Lower leg skin (tissue), 4 donors: Measurements from ENCODE around the gene DGKA. TPM values are rescaled to one million over a fixed set of nuclear protein-coding genes. Genes with fewer than 3 reads are reported as not detected.
"Not testable (repeated sequence)": the region's sequence is repeated elsewhere in the genome, so short reads cannot be mapped to it uniquely, and the experiment has no call there.

ENCODE experiments used
- DNase-seq, 2 donors: peaks; one replicate each; pipeline ENCODE4 v3.0.0-alpha.2; 2019; ENCODE audit warnings: low spot score in 2 of 2
- H3K4me3 ChIP-seq: fragments of 200-600 bp; sonication (generic); 2 replicates; pipeline ENCODE4 v1.5.1; 2017; ENCODE audit warnings: mild to moderate bottlenecking, low read depth; ENCODE audit not compliant: poor library complexity, severe bottlenecking
- POLR2A ChIP-seq, 2 donors: fragments of 450-650 bp; IDR thresholded peaks; one replicate each; pipeline ENCODE4 v1.6.1; 2016 to 2017; ENCODE audit warnings: antibody characterized with exemption in 2 of 2, mild to moderate bottlenecking in 1 of 2, moderate library complexity in 1 of 2
- WGBS, 2 donors: methylation state at CpG; one replicate each; pipeline ENCODE4 v1.1.5; 2018; 5-methylcytosine and 5-hydroxymethylcytosine counted together
- intact Hi-C: fragments of 100-400 bp; cut with DNase I; formaldehyde crosslinking; loops from one replicate; pipeline ENCODE4 v1.15.0; 2023; ENCODE audit warnings: low total_unique reads
- total RNA-seq, 4 donors: library from RNA; depleted of rRNA; stranded (reverse); fragments of >200 nt; gene quantifications; one replicate each; pipeline ENCODE4 v1.1.0, GENCODE V29; 2016
- TF ChIP-seq, protein P1 (sequence below), 3 donors: fragments of 450-650 bp; IDR thresholded peaks; one replicate each; pipeline ENCODE4 v1.5.1; 2016; ENCODE audit warnings: antibody characterized with exemption in 3 of 3, mild to moderate bottlenecking in 3 of 3, moderate library complexity in 2 of 3

The DGKA gene
- total RNA-seq, 4 donors from 2014 or later = 139 to 354 (median 176) TPM

DNA sequence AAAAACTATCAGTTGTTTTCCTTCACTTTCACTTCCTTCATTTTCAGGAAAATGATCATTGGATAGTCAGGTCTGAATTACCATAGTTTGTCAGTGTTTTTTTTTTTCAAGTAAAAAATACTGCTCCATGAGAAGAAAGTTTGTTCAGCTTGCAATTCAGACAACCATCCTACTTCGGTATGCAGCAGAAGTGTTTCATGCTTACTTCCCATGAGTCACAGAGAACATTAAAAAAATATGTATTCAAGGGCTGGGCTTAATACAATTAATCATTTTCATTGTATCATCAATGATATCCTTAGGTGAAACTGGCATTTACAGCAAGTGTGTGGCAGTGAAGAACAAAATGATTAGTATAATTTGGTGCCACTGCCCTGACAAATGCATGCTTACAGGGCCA is 24.9 kb upstream of the DGKA start:
- 35 to 37% methylated on average over 1 of the region's 1 CpG for WGBS, 2 donors
- DNase-seq = no peak
- intact Hi-C loops = no loop called here
- TF ChIP-seq, protein P1, sequence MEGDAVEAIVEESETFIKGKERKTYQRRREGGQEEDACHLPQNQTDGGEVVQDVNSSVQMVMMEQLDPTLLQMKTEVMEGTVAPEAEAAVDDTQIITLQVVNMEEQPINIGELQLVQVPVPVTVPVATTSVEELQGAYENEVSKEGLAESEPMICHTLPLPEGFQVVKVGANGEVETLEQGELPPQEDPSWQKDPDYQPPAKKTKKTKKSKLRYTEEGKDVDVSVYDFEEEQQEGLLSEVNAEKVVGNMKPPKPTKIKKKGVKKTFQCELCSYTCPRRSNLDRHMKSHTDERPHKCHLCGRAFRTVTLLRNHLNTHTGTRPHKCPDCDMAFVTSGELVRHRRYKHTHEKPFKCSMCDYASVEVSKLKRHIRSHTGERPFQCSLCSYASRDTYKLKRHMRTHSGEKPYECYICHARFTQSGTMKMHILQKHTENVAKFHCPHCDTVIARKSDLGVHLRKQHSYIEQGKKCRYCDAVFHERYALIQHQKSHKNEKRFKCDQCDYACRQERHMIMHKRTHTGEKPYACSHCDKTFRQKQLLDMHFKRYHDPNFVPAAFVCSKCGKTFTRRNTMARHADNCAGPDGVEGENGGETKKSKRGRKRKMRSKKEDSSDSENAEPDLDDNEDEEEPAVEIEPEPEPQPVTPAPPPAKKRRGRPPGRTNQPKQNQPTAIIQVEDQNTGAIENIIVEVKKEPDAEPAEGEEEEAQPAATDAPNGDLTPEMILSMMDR (IDR thresholded peaks at IDR 0.05) = no peak
- no peak for TF ChIP-seq POLR2A (IDR thresholded peaks at IDR 0.05)
- H3K4me3 ChIP-seq = no peak overlapping the region

DNA sequence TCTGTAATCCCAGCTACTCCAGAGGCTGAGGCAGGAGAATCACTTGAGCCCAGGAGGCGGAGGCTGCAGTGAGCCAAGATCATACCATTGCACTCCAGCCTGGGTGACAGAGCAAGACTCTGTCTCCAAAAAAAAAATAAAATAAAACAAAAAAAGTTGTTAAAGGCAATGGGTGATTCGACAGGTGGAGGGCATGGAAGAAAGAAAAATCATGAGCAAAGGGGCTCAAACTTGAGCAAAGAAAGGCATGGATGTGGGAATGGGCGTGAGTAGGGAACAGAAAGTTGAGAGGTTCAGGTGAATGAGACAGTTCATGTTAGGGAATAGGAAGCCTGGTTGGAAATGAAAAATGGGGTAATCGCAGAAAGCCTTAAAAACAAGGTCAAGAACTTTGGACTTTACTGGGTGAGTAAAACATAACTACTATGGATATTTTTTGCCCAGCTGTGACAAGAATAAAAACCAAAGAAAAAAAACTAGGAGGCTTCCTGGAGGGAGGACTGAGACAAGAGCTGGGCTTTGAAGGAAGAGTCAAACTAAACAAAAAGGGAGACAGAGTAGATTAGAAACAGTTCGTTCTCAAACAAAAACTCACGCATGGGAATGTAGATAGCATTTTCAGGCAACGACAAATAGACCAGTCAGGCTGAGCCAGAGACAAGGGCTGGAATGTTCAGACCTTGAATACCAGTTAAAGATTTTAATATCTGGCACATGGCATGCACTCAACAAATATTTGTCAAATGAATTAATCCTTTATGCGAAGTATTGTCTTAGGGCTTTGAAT is 22.0 kb upstream of the DGKA start:
- intact Hi-C loops = no loop called here
- no peak for TF ChIP-seq POLR2A (IDR thresholded peaks at IDR 0.05)
- TF ChIP-seq, protein P1 (IDR thresholded peaks at IDR 0.05) = no peak
- no peak overlapping the region for H3K4me3 ChIP-seq
- 53 to 56% methylated on average over 8 of the region's 8 CpGs for WGBS, 2 donors
- no peak for DNase-seq

DNA sequence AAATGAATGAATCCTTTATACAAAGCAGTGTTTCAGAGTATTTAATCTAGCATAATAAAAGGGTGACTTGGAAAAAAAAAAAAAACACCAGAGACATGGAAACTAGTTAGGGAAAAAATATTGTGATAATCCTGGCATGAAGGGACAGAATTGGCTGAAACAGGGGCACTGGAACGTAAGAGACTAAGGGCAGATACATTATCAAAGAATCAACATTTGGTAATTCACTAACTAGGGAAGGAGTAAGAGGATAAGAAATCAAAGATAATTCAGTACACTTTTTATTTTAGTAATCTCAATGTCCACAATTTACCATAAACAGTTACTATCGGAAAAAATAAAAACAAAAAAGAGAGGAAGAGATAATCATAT is 21.5 kb upstream of the DGKA start:
- no peak overlapping the region for H3K4me3 ChIP-seq
- intact Hi-C loops = no loop called here
- TF ChIP-seq POLR2A (IDR thresholded peaks at IDR 0.05) = no peak
- 57 to 59% methylated on average over 2 of the region's 2 CpGs for WGBS, 2 donors
- no peak for DNase-seq

DNA sequence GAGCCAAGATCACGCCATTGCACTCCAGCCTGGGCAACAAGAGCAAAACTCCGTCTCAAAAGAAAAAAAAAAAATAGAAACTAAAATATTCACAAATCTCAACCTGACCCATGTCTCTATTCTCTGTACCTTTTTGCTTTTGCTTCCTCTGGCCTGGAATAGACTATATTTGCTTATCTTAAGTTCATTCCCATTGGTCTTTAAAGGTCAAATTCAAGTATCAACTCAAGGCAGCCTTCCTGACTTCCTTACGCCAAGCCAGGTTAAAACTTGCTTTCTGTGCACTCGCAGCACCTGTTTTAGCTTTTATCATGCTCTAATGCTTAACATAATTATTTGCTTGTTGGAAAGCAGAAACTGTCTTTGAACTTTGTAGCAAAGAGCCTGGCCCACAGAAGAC is 18.1 kb upstream of the DGKA start:
- no peak for DNase-seq
- intact Hi-C loops = no loop called here
- 87 to 89% methylated on average over 4 of the region's 4 CpGs for WGBS, 2 donors
- H3K4me3 ChIP-seq = no peak overlapping the region
- TF ChIP-seq POLR2A (IDR thresholded peaks at IDR 0.05) = no peak
- TF ChIP-seq, protein P1 (IDR thresholded peaks at IDR 0.05) = no peak

DNA sequence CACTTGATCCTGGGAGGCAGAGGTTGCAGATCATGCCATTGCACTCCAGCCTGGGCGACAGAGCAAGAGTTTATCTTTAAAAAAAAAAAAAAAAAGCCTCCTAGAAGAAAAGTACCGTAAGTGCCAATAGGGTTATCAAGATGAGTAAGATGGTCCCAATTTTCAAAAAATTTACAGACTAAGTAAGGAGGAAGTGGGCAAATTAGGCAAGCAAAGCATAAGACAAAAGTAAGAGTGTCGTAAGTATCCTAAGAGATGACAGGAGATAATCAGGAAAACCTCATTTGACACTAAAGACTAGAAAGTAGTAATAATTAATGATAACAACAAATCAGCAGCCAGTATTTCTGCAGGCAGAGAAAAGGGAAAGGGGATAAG is 15.5 kb upstream of the DGKA start:
- DNase-seq = no peak
- WGBS, 2 donors = 78 to 84% methylated on average over 3 of the region's 3 CpGs
- TF ChIP-seq, protein P1 (IDR thresholded peaks at IDR 0.05) = no peak
- no peak for TF ChIP-seq POLR2A (IDR thresholded peaks at IDR 0.05)
- H3K4me3 ChIP-seq = no peak overlapping the region
- intact Hi-C loops = no loop called here

DNA sequence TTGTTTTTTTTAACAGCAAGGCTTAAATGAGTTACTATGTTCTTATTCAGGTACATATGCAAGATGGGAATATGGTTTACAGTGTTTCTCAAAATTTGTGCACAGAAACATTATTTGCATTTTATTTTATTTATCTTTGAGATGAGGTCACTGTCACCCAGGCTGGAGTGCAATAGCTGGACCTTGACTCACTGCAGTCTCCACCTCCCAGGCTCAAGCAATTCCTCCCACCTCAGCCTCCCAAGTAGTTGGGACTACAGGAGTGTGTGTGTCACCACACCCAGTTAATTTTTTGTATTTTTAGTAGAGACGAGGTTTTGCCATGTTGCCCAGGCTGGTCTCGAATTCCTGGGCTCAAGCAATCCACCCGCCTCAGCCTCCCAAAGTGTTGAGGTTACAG is 11.9 kb upstream of the DGKA start:
- H3K4me3 ChIP-seq, intact Hi-C loops: not testable (repeated sequence)
- 74 to 86% methylated on average over 3 of the region's 3 CpGs for WGBS, 2 donors
- DNase-seq = peak in 1 of 2 donors; percentile 17

DNA sequence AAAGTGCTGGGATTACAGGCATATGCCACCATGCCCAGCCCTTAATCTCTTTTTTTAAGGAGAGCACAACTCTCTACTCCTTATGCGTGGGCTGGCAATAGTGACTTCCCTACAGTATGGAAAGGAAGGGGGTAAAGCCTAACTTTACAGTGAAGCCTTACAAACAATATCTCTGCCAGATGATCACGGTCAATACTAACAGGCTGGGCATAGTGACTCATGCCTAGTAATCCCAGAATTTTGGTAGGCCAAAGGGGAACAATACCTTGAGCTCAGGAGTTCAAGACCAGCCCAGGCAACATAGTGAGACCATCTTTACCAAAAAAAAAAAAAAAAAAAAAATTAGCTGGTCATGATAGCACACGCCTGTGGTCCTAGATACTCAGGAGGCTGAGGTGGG is 8.8 kb upstream of the DGKA start:
- intact Hi-C loops = loop anchor here (10.0 kb wide), 1 partner anchor 87 kb away; no protein-coding TSS in a partner anchor
- no peak for TF ChIP-seq POLR2A (IDR thresholded peaks at IDR 0.05)
- DNase-seq = peak in 1 of 2 donors; percentile 3
- H3K4me3 ChIP-seq = no peak overlapping the region
- WGBS, 2 donors = 85 to 88% methylated on average over 3 of the region's 3 CpGs

DNA sequence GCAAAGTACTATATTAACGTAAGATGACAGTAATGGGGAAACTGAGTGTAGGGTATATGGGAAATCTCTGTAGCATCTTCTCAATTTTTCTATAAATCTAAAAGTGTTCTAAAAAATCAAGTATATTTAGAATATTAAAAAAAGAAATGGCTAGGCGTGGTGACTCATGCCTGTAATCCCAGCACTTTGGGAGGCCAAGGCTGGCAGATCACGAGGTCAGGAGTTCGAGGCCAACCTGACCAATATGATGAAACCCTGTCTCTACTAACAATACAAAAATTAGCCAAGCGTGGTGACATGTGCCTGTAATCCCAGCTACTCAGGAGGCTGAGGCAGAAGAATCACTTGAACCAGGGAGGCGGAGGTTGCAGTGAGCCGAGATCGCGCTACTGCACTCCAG is 7.3 kb upstream of the DGKA start:
- intact Hi-C loops = loop anchor here (10.0 kb wide), 1 partner anchor 89 kb away; no protein-coding TSS in a partner anchor
- 92 to 96% methylated on average over 9 of the region's 9 CpGs for WGBS, 2 donors
- DNase-seq = peak in 1 of 2 donors; percentile 10
- not testable (repeated sequence) for H3K4me3 ChIP-seq
